WTC11 (cell line): ENCODE measurements around the gene MGRN1. TPM values are rescaled to one million over a fixed set of nuclear protein-coding genes. Genes with fewer than 3 reads are reported as not detected.

Source experiments
- ATAC-seq: fragments of 200-7000 bp; cut with Tn5 transposase; 2 replicates; pipeline ENCODE4 v1.10.0; 2021; ENCODE audit warnings: mild to moderate bottlenecking, moderate library complexity
- CTCF ChIA-PET: fragments of 300-600 bp; sonication (Branson Sonifier 250); formaldehyde crosslinking; loops from one replicate; lab custom pipeline; 2021; ENCODE audit warnings: antibody characterized with exemption; lab: Charles Lee
- POLR2A ChIA-PET: fragments of 350-600 bp; sonication (Branson Sonifier 250); formaldehyde crosslinking; loops from one replicate; lab custom pipeline; 2021; ENCODE audit warnings: antibody characterized with exemption; lab: Charles Lee
- DNase-seq: peaks from one replicate; pipeline ENCODE4 v3.0.0; 2021; ENCODE audit warnings: low spot score
- H3K27ac Mint-ChIP-seq: 2 replicates; pipeline ENCODE4 v1.8.0; 2021; ENCODE audit warnings: mixed read lengths
- H3K27me3 Mint-ChIP-seq: 2 replicates; pipeline ENCODE4 v1.8.0; 2021; ENCODE audit warnings: low read depth, mild to moderate bottlenecking, moderate library complexity, mixed read lengths
- H3K36me3 Mint-ChIP-seq: 2 replicates; pipeline ENCODE4 v1.8.0; 2021; ENCODE audit warnings: mixed read lengths
- H3K4me1 Mint-ChIP-seq: 2 replicates; pipeline ENCODE4 v1.8.0; 2022; ENCODE audit warnings: mixed read lengths
- H3K4me3 Mint-ChIP-seq: 2 replicates; pipeline ENCODE4 v1.8.0; 2021; ENCODE audit warnings: mild to moderate bottlenecking, moderate library complexity, mixed read lengths
- H3K9me3 Mint-ChIP-seq: 2 replicates; pipeline ENCODE4 v1.8.0; 2021; ENCODE audit warnings: mixed read lengths
- ATF1 ChIP-seq: sonication (generic); formaldehyde crosslinking; IDR thresholded peaks from 2 replicates; pipeline ENCODE4 v1.8.1; 2023; ENCODE audit warnings: mild to moderate bottlenecking, moderate library complexity, missing genetic modification reagents
- E2F1 ChIP-seq: sonication (generic); formaldehyde crosslinking; IDR thresholded peaks from 2 replicates; pipeline ENCODE4 v1.8.0; 2022; ENCODE audit warnings: mild to moderate bottlenecking, missing genetic modification reagents
- SMAD4 ChIP-seq: sonication (generic); formaldehyde crosslinking; IDR thresholded peaks from 2 replicates; pipeline ENCODE4 v1.8.0; 2022; ENCODE audit warnings: mild to moderate bottlenecking, missing genetic modification reagents
- SP1 ChIP-seq: sonication (generic); formaldehyde crosslinking; conservative IDR thresholded peaks from 2 replicates; pipeline ENCODE4 v1.8.1; 2022; ENCODE audit warnings: missing genetic modification reagents
- ZBTB21 ChIP-seq: sonication (generic); formaldehyde crosslinking; IDR thresholded peaks from 2 replicates; pipeline ENCODE4 v1.8.1; 2023; ENCODE audit warnings: mild to moderate bottlenecking, missing genetic modification reagents, borderline replicate concordance
- total RNA-seq: library from RNA; stranded (reverse); gene quantifications from 3 replicates; pipeline ENCODE4 v1.2.3, GENCODE V29; 2021
- TF ChIP-seq, protein P1 (sequence below): sonication (generic); formaldehyde crosslinking; IDR thresholded peaks from 2 replicates; pipeline ENCODE4 v1.8.0; 2022; ENCODE audit warnings: mild to moderate bottlenecking, missing genetic modification reagents
- TF ChIP-seq, protein P2 (sequence below): fragments of 200-600 bp; IDR thresholded peaks from 2 replicates; pipeline ENCODE4 v1.8.0; 2022; ENCODE audit warnings: antibody characterized with exemption
- TF ChIP-seq, protein P3 (sequence below): sonication (generic); formaldehyde crosslinking; IDR thresholded peaks from 2 replicates; pipeline ENCODE4 v1.8.1; 2023; ENCODE audit warnings: mild to moderate bottlenecking, missing genetic modification reagents
- TF ChIP-seq, protein P4 (sequence below): sonication (generic); formaldehyde crosslinking; IDR thresholded peaks from 2 replicates; pipeline ENCODE4 v1.8.1; 2023; ENCODE audit warnings: mild to moderate bottlenecking, missing genetic modification reagents

The MGRN1 gene
- total RNA-seq, 1 experiment from 2014 or later, result 88.8 TPM

DNA sequence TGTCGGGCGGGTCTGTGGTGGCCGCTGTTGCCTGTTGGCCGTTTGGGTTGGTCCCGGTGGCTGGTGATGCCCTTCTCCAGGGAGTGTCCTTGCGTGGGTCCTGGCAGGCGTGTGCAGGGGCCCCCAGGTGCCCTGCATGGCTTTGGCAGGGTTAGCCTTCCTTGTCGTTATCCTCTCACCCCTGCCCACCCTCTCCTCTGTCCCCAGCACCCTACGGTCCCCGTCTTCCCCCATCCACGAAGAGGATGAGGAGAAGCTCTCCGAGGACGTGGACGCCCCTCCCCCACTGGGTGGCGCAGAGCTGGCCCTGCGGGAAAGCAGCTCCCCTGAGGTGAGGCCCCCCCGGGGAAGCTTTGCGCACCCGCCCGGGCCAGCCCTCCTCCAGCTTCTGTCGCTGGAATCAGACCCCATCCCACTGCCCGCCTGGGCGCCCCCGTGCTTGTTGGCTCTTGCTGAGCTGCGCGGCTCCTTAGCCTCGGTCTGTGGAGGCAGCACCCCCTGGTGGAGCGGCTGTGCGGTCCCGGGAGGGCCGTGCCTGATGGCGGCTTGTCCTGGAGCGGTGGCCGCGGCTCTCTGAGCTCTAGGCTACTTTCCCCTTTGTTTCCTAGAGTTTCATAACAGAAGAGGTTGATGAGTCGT is 58.1 kb downstream of the MGRN1 start:
- TF ChIP-seq, protein P1, sequence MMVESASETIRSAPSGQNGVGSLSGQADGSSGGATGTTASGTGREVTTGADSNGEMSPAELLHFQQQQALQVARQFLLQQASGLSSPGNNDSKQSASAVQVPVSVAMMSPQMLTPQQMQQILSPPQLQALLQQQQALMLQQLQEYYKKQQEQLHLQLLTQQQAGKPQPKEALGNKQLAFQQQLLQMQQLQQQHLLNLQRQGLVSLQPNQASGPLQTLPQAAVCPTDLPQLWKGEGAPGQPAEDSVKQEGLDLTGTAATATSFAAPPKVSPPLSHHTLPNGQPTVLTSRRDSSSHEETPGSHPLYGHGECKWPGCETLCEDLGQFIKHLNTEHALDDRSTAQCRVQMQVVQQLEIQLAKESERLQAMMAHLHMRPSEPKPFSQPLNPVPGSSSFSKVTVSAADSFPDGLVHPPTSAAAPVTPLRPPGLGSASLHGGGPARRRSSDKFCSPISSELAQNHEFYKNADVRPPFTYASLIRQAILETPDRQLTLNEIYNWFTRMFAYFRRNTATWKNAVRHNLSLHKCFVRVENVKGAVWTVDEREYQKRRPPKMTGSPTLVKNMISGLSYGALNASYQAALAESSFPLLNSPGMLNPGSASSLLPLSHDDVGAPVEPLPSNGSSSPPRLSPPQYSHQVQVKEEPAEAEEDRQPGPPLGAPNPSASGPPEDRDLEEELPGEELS (CRISPR knock-in tag), result no peak
- TF ChIP-seq SP1 (CRISPR knock-in tag), result 0 out of 2 replicates have a peak, but pooled peaks have one; percentile 32
- TF ChIP-seq, protein P2, sequence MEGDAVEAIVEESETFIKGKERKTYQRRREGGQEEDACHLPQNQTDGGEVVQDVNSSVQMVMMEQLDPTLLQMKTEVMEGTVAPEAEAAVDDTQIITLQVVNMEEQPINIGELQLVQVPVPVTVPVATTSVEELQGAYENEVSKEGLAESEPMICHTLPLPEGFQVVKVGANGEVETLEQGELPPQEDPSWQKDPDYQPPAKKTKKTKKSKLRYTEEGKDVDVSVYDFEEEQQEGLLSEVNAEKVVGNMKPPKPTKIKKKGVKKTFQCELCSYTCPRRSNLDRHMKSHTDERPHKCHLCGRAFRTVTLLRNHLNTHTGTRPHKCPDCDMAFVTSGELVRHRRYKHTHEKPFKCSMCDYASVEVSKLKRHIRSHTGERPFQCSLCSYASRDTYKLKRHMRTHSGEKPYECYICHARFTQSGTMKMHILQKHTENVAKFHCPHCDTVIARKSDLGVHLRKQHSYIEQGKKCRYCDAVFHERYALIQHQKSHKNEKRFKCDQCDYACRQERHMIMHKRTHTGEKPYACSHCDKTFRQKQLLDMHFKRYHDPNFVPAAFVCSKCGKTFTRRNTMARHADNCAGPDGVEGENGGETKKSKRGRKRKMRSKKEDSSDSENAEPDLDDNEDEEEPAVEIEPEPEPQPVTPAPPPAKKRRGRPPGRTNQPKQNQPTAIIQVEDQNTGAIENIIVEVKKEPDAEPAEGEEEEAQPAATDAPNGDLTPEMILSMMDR, result peak; percentile 49; the same call in 1 of the 2 replicates
- TF ChIP-seq, protein P3, sequence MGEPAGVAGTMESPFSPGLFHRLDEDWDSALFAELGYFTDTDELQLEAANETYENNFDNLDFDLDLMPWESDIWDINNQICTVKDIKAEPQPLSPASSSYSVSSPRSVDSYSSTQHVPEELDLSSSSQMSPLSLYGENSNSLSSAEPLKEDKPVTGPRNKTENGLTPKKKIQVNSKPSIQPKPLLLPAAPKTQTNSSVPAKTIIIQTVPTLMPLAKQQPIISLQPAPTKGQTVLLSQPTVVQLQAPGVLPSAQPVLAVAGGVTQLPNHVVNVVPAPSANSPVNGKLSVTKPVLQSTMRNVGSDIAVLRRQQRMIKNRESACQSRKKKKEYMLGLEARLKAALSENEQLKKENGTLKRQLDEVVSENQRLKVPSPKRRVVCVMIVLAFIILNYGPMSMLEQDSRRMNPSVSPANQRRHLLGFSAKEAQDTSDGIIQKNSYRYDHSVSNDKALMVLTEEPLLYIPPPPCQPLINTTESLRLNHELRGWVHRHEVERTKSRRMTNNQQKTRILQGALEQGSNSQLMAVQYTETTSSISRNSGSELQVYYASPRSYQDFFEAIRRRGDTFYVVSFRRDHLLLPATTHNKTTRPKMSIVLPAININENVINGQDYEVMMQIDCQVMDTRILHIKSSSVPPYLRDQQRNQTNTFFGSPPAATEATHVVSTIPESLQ, result no peak
- ChIA-PET POLR2A (interaction anchor here (0.9 to 1.8 kb wide), 4 partner anchors 11 to 206 kb away, joined by 3 to 5 read pairs (median 4); partner anchors contain the start of genes ANKS3, DNAAF8 and HMOX2), CTCF (interaction anchor here (0.6 to 2.2 kb wide), 53 partner anchors 9 to 276 kb away, joined by 3 to 63 read pairs (median 5); partner anchors contain the start of genes ANKS3, DNAAF8, HMOX2 and MGRN1)
- H3K4me1 Mint-ChIP-seq, result no peaks in the 10 kb centered on the region
- ATAC-seq, result peak; percentile 92
- H3K27ac Mint-ChIP-seq, result no peak overlapping the region
- H3K36me3 Mint-ChIP-seq, result peaks cover 9% of the 10 kb centered on the region
- no peaks in the 10 kb centered on the region for H3K27me3 Mint-ChIP-seq
- H3K9me3 Mint-ChIP-seq, result no peaks in the 10 kb centered on the region
- peak; percentile 86 for DNase-seq
- H3K4me3 Mint-ChIP-seq, result no peak overlapping the region

DNA sequence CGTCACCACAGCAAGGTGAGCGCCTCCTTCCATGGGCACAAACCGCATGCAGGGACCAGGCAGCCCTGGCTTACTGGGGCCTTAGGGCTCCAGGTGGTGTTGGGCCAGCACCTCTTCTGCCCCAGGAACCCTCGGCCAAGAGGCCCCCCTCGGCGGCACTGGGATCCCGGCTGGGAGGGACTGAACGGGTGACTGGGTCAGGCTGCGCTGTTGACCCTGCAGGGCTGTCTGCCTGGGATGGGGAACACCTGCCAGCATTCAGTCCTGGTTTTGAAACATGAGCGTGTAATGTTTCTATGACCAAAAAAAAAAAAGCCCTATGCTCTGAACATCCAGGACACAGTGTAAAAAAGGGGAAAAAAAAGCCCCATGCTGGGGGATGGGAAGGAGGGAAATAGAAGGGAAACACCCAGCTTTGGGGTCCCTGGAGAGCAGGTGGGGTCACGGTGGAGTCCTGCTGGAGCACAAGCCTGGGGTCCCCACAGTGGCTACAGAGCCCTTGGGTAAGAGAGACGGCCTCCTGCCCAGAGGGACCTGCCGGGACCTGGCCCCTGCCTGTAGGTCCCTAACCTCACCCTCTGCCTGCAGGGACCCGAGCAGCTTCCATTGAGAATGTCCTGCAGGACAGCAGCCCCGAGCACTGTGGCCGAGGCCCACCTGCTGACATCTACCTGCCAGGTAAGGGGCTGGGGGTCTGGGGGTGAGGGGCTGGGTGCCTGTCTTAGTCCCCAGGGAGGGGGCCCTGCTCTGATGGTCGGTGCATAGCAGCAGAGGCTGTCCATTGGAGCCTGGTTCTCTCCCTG is 58.8 kb downstream of the MGRN1 start:
- Mint-ChIP-seq H3K9me3 (no peaks in the 10 kb centered on the region), H3K27ac (no peak overlapping the region), H3K27me3 (no peaks in the 10 kb centered on the region), H3K4me3 (no peak overlapping the region), H3K36me3 (peaks cover 9% of the 10 kb centered on the region)
- no peak for DNase-seq
- POLR2A ChIA-PET, result interaction anchor here (0.9 to 1.8 kb wide), 4 partner anchors 10 to 207 kb away, joined by 3 to 5 read pairs (median 4); partner anchors contain the start of genes ANKS3, DNAAF8 and HMOX2
- TF ChIP-seq E2F1 (CRISPR knock-in tag) (no peak), ATF1 (no peak), ZBTB21 (CRISPR knock-in tag) (no peak), SMAD4 (no peak)
- TF ChIP-seq, protein P4, sequence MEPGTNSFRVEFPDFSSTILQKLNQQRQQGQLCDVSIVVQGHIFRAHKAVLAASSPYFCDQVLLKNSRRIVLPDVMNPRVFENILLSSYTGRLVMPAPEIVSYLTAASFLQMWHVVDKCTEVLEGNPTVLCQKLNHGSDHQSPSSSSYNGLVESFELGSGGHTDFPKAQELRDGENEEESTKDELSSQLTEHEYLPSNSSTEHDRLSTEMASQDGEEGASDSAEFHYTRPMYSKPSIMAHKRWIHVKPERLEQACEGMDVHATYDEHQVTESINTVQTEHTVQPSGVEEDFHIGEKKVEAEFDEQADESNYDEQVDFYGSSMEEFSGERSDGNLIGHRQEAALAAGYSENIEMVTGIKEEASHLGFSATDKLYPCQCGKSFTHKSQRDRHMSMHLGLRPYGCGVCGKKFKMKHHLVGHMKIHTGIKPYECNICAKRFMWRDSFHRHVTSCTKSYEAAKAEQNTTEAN (CRISPR knock-in tag), result no peak
- TF ChIP-seq, all 79 proteins: peak for 0
- no peaks in the 10 kb centered on the region for H3K4me1 Mint-ChIP-seq
- CTCF ChIA-PET, result interaction anchor here (0.6 to 2.2 kb wide), 53 partner anchors 10 to 275 kb away, joined by 3 to 63 read pairs (median 5); partner anchors contain the start of genes ANKS3, DNAAF8, HMOX2 and MGRN1
- no peak; the same call in 1 of the 2 replicates for ATAC-seq
